NCI-H2171 treated with DMSO at 0.1 percent for 48 hours (cell line): Measurements from ENCODE around the gene KIF11.
"Not testable (repeated sequence)": the region's sequence is repeated elsewhere in the genome, so short reads cannot be mapped to it uniquely, and the experiment has no call there.

Source experiments
- DNase-seq: peaks from one replicate; lab custom pipeline; 2025; lab: John Stamatoyannopoulos, UW

Gene KIF11

GRCh38 chr10:92590623-92591549 lies 2.0 kb upstream of the KIF11 start:
- peak; percentile 82 for DNase-seq

GRCh38 chr10:92591550-92592022 lies 1.3 kb upstream of the KIF11 start:
- peak; percentile 83 for DNase-seq

- peak; percentile 33 for DNase-seq
Measured at GRCh38 chr10:92593619-92594588, 974 bp downstream of the KIF11 start.

DNA sequence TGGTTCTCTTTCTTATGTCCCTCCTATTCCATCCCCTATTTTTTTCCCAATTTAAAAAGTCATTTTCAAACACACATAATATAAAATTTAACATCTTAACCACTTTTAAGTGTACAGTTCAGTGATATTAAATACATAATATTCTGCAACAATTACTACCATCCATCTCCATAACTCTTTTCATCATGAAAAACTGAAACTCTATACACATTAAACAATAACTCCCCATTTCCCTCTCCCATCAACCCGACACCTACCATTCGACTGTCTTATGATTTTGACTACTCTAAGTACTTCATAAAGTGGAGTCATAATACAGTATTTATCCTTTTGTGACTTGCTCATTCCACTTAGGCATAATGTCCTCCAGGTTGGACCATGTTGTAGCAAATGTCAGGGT lies 2.6 kb downstream of the KIF11 start:
- DNase-seq: no peak

DNA sequence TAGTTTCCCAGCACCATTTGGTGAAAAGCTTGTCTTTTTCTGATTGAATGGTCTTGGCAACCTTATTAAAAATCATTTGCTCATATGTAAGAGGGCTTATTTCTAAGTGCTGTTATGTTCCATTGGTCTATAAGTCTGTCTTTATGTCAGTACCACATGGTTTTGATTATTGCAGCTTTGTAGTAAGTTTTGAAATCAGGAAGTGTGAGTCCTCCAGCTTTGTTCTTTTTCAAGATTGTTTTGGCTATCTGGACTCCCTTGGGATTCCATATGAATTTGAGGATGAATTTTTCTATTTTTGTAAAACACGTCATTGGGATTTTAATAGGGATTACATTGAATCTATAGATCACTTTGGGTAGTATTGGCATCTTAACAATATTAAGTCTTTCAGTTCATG lies 5.4 kb downstream of the KIF11 start:
- DNase-seq: no peak

GRCh38 chr10:92604841-92605240 lies 11.9 kb downstream of the KIF11 start:
- no peak for DNase-seq

- DNase-seq: no peak
Measured at GRCh38 chr10:92615515-92615914, 22.6 kb downstream of the KIF11 start.

DNA sequence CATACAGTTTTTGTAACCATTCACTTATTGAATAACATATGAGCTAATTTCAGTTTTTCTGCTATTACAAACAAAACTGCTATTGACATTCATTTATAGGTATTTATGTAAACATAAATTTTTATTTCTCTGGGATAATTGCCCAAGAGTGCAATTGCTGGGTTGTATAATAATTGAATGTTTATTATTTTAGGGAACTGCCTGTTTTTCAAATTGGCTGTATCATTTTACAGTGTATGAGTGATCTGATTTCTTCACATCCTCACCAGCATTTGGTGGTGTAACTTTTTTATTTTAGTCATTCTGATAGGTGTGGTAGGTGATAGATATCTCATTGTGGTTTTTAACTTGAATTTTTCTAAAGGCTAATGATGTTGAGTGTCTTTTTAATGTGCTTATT lies 26.4 kb downstream of the KIF11 start:
- no peak for DNase-seq

DNA sequence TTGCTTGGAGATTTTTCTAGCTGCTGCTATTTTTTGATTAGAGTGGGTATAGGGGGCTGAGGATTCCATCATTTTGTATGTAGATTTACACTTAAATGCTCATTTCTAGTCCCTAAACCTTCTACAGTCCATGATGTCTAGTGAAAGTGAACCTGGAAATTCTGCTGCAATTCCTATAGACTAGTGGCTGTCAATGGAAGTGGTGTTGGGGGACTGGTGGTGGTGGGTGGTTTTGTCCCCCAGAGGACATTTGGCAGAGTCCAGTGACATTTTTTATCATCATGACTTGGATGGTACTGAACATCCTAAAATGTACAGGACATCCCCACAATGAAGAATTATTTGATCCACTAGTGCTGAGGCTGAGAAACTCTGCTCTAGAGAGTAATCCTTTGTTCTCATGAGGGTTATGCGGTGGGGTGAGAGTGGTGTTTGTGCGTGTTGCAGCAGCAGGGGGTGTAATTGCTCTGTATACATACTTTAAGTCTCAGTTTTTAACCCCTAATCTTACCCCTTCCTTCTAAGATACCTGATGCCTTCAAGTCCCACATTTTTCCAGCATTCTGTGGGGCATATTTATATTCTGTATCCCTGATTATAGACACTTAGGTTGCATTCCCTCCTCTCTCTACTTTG lies 35.0 kb downstream of the KIF11 start:
- DNase-seq: peak; percentile 9

DNA sequence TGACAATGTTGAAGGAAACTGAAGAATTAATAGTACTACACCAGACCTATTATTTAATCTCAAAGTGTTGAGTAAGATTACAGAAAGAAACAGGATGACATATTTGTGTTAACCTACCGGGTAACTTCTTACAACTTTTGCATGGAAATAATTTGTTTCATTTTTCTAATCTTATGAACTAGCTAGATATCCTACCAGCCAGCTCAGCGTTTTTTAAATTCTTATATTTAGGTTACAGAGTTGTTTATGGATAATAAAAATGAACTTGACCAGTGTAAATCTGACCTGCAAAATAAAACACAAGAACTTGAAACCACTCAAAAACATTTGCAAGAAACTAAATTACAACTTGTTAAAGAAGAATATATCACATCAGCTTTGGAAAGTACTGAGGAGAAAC lies 37.0 kb downstream of the KIF11 start:
- no peak for DNase-seq

DNA sequence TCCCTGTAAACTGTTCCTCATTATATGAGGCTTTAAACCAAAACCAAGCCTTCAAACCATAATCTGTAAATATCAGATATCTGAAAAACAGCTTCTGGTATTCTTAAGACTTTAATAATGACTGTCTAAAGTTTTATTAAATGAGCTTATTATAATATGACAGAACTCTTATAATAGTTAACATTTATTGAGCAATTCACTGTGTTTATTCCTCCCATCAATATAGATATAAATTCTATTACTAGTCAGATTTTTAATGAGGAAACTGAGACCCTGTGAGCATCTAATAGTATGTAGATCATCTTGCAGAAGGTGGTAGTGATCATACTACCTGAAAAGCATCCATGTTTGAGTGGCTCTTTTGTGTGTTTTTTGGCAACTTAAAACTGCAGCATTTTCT lies 45.1 kb downstream of the KIF11 start:
- no peak for DNase-seq

GRCh38 chr10:92640107-92640506 lies 47.2 kb downstream of the KIF11 start:
- no peak for DNase-seq

DNA sequence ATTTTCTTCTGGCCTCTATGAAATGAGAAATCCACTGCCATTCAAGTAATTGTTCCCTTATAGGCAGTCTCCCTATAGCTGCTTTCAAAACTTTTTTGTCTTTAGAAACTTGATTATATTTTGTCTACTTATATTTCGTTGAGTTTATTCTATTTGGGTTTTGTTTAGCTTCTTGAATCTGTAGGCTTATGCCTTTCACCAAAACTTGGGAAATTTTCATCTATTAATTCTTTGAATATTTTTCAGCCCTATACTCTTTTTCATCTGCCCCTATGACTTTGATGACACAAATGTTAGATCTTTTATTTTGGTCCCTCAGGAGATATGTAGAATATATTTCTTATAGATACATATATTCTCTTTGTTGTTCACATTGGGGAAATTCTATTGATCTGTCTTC lies 48.6 kb downstream of the KIF11 start:
- DNase-seq: no peak

DNA sequence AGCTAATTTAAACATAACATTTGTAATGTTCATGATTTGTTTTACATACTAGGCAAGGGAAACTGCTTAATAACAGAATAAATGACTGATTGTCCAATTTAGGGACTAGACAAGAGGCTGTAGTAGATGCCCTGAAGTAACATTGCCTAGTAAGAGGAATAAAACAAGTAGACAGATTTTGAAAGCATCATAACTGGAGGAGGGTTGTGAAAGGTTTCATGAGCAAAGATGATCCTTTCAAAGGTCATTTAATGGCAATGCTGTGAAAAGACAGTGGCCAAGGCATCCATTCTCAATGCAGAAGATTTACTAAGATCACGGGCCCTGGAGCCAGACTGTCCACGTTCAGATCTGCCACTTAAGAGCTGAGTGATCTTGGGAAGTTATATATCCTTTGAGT lies 52.0 kb downstream of the KIF11 start:
- no peak for DNase-seq

DNA sequence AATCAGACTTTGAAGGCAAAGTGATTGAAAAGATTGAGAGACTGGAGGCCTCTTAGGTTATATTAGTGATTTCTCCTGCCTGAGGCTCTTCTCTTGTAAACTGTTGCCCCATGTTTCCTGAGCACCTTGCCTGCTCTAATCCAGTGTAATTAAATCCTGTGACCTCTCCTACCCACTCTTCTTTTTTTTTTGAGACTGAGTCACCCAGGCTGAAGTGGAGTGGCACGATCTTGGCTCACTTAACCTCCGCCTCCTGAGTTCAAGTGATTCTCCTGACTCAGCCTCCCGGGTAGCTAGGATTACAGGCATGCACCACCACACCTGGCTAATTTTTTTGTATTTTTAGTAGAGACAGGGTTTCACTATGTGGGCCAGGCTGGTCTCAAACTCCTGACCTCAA lies 57.9 kb downstream of the KIF11 start:
- not testable (repeated sequence) for DNase-seq

- no peak for DNase-seq
Measured at GRCh38 chr10:92655426-92655825, 62.5 kb downstream of the KIF11 start.

GRCh38 chr10:92656266-92656961 lies 63.5 kb downstream of the KIF11 start:
- no peak for DNase-seq

DNA sequence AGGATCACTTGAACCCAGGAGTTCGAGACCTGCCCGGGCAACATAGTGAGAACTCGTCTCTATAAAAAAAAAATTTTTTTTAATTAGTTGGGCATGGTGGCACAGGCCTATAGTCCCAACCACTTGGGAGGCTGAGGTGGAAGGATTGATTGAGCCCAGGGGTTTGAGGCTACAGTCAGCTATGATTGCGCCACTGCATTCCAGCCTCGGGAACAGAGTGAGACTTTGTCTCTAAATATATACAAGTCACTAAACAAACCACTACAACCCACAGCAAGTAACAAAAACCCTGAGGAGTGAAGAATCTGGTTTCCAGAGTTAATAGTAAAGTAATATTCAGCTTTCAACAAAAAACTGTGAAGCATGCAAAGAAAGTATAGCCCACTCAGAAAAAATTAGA lies 64.1 kb downstream of the KIF11 start:
- no peak for DNase-seq

DNA sequence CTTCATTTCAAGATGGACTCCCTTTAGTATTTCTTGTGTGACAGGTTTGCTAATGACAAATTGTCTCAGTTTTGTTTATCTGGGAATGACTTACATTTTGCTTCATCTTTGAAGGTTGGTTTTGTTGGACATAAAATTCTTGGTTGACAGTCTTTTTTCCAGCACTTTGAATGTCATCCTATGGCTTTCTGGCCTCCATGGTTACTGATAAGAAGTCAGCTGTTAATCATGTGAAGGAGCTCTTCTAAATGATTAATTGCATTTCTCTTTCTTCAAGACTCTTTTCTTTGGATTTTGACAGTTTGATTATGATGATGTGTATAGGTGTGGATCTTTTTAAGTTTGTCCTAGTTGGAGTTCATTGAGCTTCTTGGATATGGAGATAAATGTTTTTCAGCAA lies 69.9 kb downstream of the KIF11 start:
- no peak for DNase-seq

GRCh38 chr10:92664322-92664721 lies 71.4 kb downstream of the KIF11 start:
- no peak for DNase-seq

DNA sequence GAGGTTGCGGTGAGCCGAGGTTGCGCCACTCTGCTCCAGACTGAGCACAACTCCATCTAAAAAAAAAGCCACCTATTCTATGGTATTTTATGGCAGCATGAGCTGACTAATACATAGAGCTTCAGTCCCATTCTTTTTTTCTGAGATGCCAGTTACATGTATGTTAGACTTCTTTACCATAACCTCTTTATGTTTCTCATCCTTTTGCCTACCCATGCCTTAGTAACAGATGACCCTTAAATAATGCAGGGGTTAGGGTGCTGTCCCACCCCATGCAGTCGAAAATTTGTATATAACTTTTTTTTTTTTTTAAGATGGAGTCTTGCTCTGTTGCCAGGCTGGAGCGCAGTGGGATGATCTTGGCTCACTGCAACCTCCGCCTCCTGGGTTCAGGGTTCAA lies 74.1 kb downstream of the KIF11 start:
- no peak for DNase-seq

- DNase-seq: no peak
Measured at GRCh38 chr10:92677708-92678107, 84.8 kb downstream of the KIF11 start.
